OCI-M2 (cell line): ENCODE results near the gene CISD2.
"Not testable (repeated sequence)": the region's sequence is repeated elsewhere in the genome, so short reads cannot be mapped to it uniquely, and the experiment has no call there.

Experiments used
- DNase-seq: peaks from one replicate; lab custom pipeline; 2025; ENCODE audit not compliant: unreplicated experiment; lab: John Stamatoyannopoulos, UW

The CISD2 gene

GRCh38 chr4:102849579-102850104 is 19.1 kb upstream of the CISD2 start:
- no peak for DNase-seq

- no peak for DNase-seq
These were observed 18.4 kb upstream of the CISD2 start for GRCh38 chr4:102850370-102850769.

GRCh38 chr4:102858828-102859464 is 9.8 kb upstream of the CISD2 start:
- no peak for DNase-seq

GRCh38 chr4:102860611-102861324 is 8.0 kb upstream of the CISD2 start:
- no peak for DNase-seq

GRCh38 chr4:102862016-102862415 is 6.8 kb upstream of the CISD2 start:
- DNase-seq, result no peak

GRCh38 chr4:102862747-102863146 is 6.0 kb upstream of the CISD2 start:
- DNase-seq, result no peak

- DNase-seq, result not testable (repeated sequence)
These were observed 3.5 kb upstream of the CISD2 start for GRCh38 chr4:102865327-102865726.

- no peak for DNase-seq
These were observed 1.3 kb upstream of the CISD2 start for GRCh38 chr4:102867278-102868152.

GRCh38 chr4:102868153-102868780 is 525 bp upstream of the CISD2 start:
- no peak for DNase-seq

- no peak for DNase-seq
These were observed 891 bp downstream of the CISD2 start for GRCh38 chr4:102869569-102870197.

- DNase-seq, result no peak
These were observed 3.0 kb downstream of the CISD2 start for GRCh38 chr4:102871772-102872171.

- DNase-seq, result not testable (repeated sequence)
These were observed 8.8 kb downstream of the CISD2 start for GRCh38 chr4:102877477-102878106.

GRCh38 chr4:102878349-102878748 is 9.6 kb downstream of the CISD2 start:
- not testable (repeated sequence) for DNase-seq

GRCh38 chr4:102878901-102879300 is 10.1 kb downstream of the CISD2 start:
- no peak for DNase-seq

GRCh38 chr4:102881343-102881742 is 12.6 kb downstream of the CISD2 start:
- no peak for DNase-seq

GRCh38 chr4:102883278-102883677 is 14.5 kb downstream of the CISD2 start:
- no peak for DNase-seq

- not testable (repeated sequence) for DNase-seq
These were observed 19.8 kb downstream of the CISD2 start for GRCh38 chr4:102888570-102888969.

GRCh38 chr4:102889866-102890265 is 21.1 kb downstream of the CISD2 start:
- DNase-seq, result not testable (repeated sequence)

GRCh38 chr4:102896547-102896946 is 27.8 kb downstream of the CISD2 start:
- not testable (repeated sequence) for DNase-seq

GRCh38 chr4:102897610-102898009 is 28.8 kb downstream of the CISD2 start:
- not testable (repeated sequence) for DNase-seq
